ENCODE results near the gene NR2E1.

The NR2E1 gene

GRCh38 chr6:108209738-108210137 lies 43.9 kb downstream of the NR2E1 start:
- DNase-seq (ENCODE audit: low spot score), result no peak

- no peak for DNase-seq (ENCODE audit: low spot score)
Measured at GRCh38 chr6:108210556-108210955, 44.7 kb downstream of the NR2E1 start.

GRCh38 chr6:108211671-108212070 lies 45.8 kb downstream of the NR2E1 start:
- no peak for DNase-seq (ENCODE audit: low spot score)

GRCh38 chr6:108222064-108222463 lies 56.2 kb downstream of the NR2E1 start:
- DNase-seq (ENCODE audit: low spot score), result no peak

- DNase-seq (ENCODE audit: low spot score), result no peak
Measured at GRCh38 chr6:108222504-108222903, 56.7 kb downstream of the NR2E1 start.

GRCh38 chr6:108227290-108227689 lies 61.5 kb downstream of the NR2E1 start:
- no peak for DNase-seq (ENCODE audit: low spot score)

GRCh38 chr6:108228416-108228815 lies 62.6 kb downstream of the NR2E1 start:
- DNase-seq (ENCODE audit: low spot score), result no peak

GRCh38 chr6:108235127-108235526 lies 69.3 kb downstream of the NR2E1 start:
- no peak for DNase-seq (ENCODE audit: low spot score)

GRCh38 chr6:108236791-108237190 lies 71.0 kb downstream of the NR2E1 start:
- no peak for DNase-seq (ENCODE audit: low spot score)

- no peak for DNase-seq (ENCODE audit: low spot score)
Measured at GRCh38 chr6:108238322-108238721, 72.5 kb downstream of the NR2E1 start.

All from AG08396 (cell line).